Hepatocyte (in vitro differentiated cells): ENCODE measurements around the gene SMCR8. TPM values are rescaled to one million over a fixed set of nuclear protein-coding genes. Genes with fewer than 3 reads are reported as not detected.

Source experiments
- DNase-seq: peaks from one replicate; pipeline ENCODE4 v3.0.0-alpha.2; 2016; ENCODE audit warnings: low spot score
- H2AFZ ChIP-seq: fragments of 200-600 bp; sonication (generic); 2 replicates; pipeline ENCODE4 v1.6.0; 2016; ENCODE audit warnings: antibody characterized with exemption, mild to moderate bottlenecking
- H3K27ac ChIP-seq: fragments of 200-600 bp; sonication (generic); 2 replicates; pipeline ENCODE4 v1.5.1; 2016; ENCODE audit warnings: mild to moderate bottlenecking
- H3K27me3 ChIP-seq: fragments of 200-600 bp; sonication (generic); 2 replicates; pipeline ENCODE4 v1.6.1; 2016
- H3K36me3 ChIP-seq: fragments of 200-600 bp; sonication (generic); replicated peaks from 2 replicates; pipeline ENCODE4 v1.5.1; 2016; ENCODE audit warnings: low read depth; ENCODE audit not compliant: insufficient read depth
- H3K4me1 ChIP-seq: fragments of 200-600 bp; sonication (generic); 2 replicates; pipeline ENCODE4 v1.5.1; 2016; ENCODE audit warnings: mild to moderate bottlenecking, moderate library complexity; ENCODE audit not compliant: insufficient read depth
- H3K4me2 ChIP-seq: fragments of 200-600 bp; sonication (generic); 2 replicates; pipeline ENCODE4 v1.6.0; 2016
- H3K4me3 ChIP-seq: fragments of 200-600 bp; sonication (generic); 2 replicates; pipeline ENCODE4 v1.5.1; 2016; ENCODE audit warnings: mild to moderate bottlenecking
- H3K79me2 ChIP-seq: fragments of 200-600 bp; sonication (generic); 2 replicates; pipeline ENCODE4 v1.6.0; 2017; ENCODE audit warnings: mild to moderate bottlenecking
- H3K9me2 ChIP-seq: fragments of 200-600 bp; sonication (generic); replicated peaks from 2 replicates; pipeline ENCODE4 v1.6.0; 2017; ENCODE audit warnings: mild to moderate bottlenecking; ENCODE audit not compliant: insufficient read depth
- H3K9me3 ChIP-seq: fragments of 200-600 bp; sonication (generic); 2 replicates; pipeline ENCODE4 v1.5.1; 2016; ENCODE audit warnings: low read depth, mild to moderate bottlenecking
- H4K20me1 ChIP-seq: fragments of 200-600 bp; sonication (generic); 2 replicates; pipeline ENCODE4 v1.6.0; 2016; ENCODE audit warnings: mild to moderate bottlenecking; ENCODE audit not compliant: insufficient read depth, poor library complexity, severe bottlenecking
- CTCF ChIP-seq: fragments of 200-600 bp; sonication (generic); IDR thresholded peaks from 2 replicates; pipeline ENCODE4 v1.5.1; 2016; ENCODE audit warnings: antibody characterized with exemption, mild to moderate bottlenecking; ENCODE audit not compliant: poor library complexity
- EZH2 ChIP-seq: fragments of 200-600 bp; sonication (generic); IDR thresholded peaks from 2 replicates; pipeline ENCODE4 v1.6.1; 2016; ENCODE audit warnings: antibody characterized with exemption, mild to moderate bottlenecking, borderline replicate concordance
- EZH2phosphoT487 ChIP-seq: fragments of 200-600 bp; sonication (generic); IDR thresholded peaks from one replicate; pipeline ENCODE4 v1.6.1; 2018; ENCODE audit warnings: antibody characterized with exemption, mild to moderate bottlenecking, low read depth, moderate library complexity; ENCODE audit not compliant: unreplicated experiment, severe bottlenecking
- WGBS: methylation state at CpG from one replicate; pipeline ENCODE4 v1.1.6; 2016; ENCODE audit warnings: low lambda C conversion rate; ENCODE audit errors: missing lambda C conversion rate; 5-methylcytosine and 5-hydroxymethylcytosine counted together
- polyA plus RNA-seq: library from polyadenylated mRNA; unstranded; fragments of >200 nt; fragmentation: Nextera tagmentation; extraction: Ambion mirVana; gene quantifications from 2 replicates; pipeline ENCODE4 v1.2.1, GENCODE V29; 2016
- total RNA-seq: library from RNA; depleted of rRNA; stranded (reverse); fragments of >200 nt; gene quantifications from 2 replicates; pipeline ENCODE4 v1.2.3, GENCODE V29; 2014

SMCR8 gene
- total and polyA plus RNA-seq, 2 experiments from 2014 or later = 3.8 to 17.7 TPM

GRCh38 chr17:18319604-18320256, 4.6 kb downstream of the SMCR8 start:
- no peaks in the 10 kb centered on the region for H3K36me3 ChIP-seq
- H4K20me1 ChIP-seq = peaks cover 17% of the 10 kb centered on the region
- TF ChIP-seq CTCF = peak; percentile 63
- TF ChIP-seq EZH2 = no peak
- TF ChIP-seq EZH2phosphoT487 = no peak
- no peaks in the 10 kb centered on the region for H3K9me3 ChIP-seq
- H3K9me2 ChIP-seq = no peaks in the 10 kb centered on the region
- peaks cover 58% of the 10 kb centered on the region for H3K79me2 ChIP-seq
- no peak overlapping the region for H3K27ac ChIP-seq
- DNase-seq = peak; percentile 76
- H3K4me1 ChIP-seq = peaks cover 44% of the 10 kb centered on the region
- H3K4me3 ChIP-seq = no peak overlapping the region
- H2AFZ ChIP-seq = no peak overlapping the region
- 66% methylated on average over 13 of the region's 13 CpGs for WGBS
- no peaks in the 10 kb centered on the region for H3K27me3 ChIP-seq
- peak overlapping the region; percentile 67 for H3K4me2 ChIP-seq

- Histone ChIP-seq H3K79me2 (peaks cover 58% of the 10 kb centered on the region), H4K20me1 (peaks cover 17% of the 10 kb centered on the region), H2AFZ (no peak overlapping the region), H3K9me2 (no peaks in the 10 kb centered on the region), H3K4me1 (peaks cover 44% of the 10 kb centered on the region), H3K27me3 (no peaks in the 10 kb centered on the region), H3K4me3 (no peak overlapping the region), H3K4me2 (peak overlapping the region; percentile 67), H3K36me3 (no peaks in the 10 kb centered on the region), H3K27ac (no peak overlapping the region), H3K9me3 (no peaks in the 10 kb centered on the region)
- 88% methylated on average over 7 of the region's 7 CpGs for WGBS
- TF ChIP-seq CTCF = no peak
- DNase-seq = no peak
Measured at GRCh38 chr17:18320301-18320700, 5.2 kb downstream of the SMCR8 start.

GRCh38 chr17:18321309-18321708, 6.2 kb downstream of the SMCR8 start:
- H4K20me1 ChIP-seq = peaks cover 17% of the 10 kb centered on the region

More at GRCh38 chr17:18321309-18321708, 6.2 kb downstream of the SMCR8 start:
- H3K27ac ChIP-seq = no peak overlapping the region
- no peak overlapping the region for H3K4me3 ChIP-seq
- WGBS = 91% methylated on average over 5 of the region's 5 CpGs
- no peak overlapping the region for H3K4me2 ChIP-seq
- no peaks in the 10 kb centered on the region for H3K27me3 ChIP-seq
- peaks cover 49% of the 10 kb centered on the region for H3K79me2 ChIP-seq
- H3K4me1 ChIP-seq = peaks cover 37% of the 10 kb centered on the region
- TF ChIP-seq EZH2 (no peak), EZH2phosphoT487 (no peak), CTCF (no peak)
- no peaks in the 10 kb centered on the region for H3K9me2 ChIP-seq
- H3K36me3 ChIP-seq = no peaks in the 10 kb centered on the region
- DNase-seq = no peak
- H3K9me3 ChIP-seq = no peaks in the 10 kb centered on the region
- no peak overlapping the region for H2AFZ ChIP-seq
